ENCODE measurements around the gene HOXB7.

GRCh38 chr17:48594538-48595277 is 16.1 kb downstream of the HOXB7 start:
- TF ChIP-seq BHLHE40 (IDR thresholded peaks at IDR 0.05; ENCODE audit: borderline replicate concordance) = no peak
- TF ChIP-seq ZNF384 (IDR thresholded peaks at IDR 0.05) = no peak
- TF ChIP-seq FOXM1 (IDR thresholded peaks at IDR 0.05; ENCODE audit: borderline replicate concordance) = no peak
- TF ChIP-seq SP1 (IDR thresholded peaks at IDR 0.05) = no peak
- no peak for TF ChIP-seq L3MBTL2 (conservative IDR thresholded peaks at IDR 0.05)
- TF ChIP-seq LEF1 (IDR thresholded peaks at IDR 0.05; ENCODE audit: borderline replicate concordance) = 0 out of 2 replicates have a peak, but pooled peaks have one; percentile 65
- no peak for TF ChIP-seq FOXK2 (IDR thresholded peaks at IDR 0.05)
- no peak for TF ChIP-seq SUZ12 (IDR thresholded peaks at IDR 0.05)
- 0 out of 2 replicates have a peak, but pooled peaks have one; percentile 75 for TF ChIP-seq HDGF (IDR thresholded peaks at IDR 0.05; ENCODE audit: borderline replicate concordance)
- no peak for TF ChIP-seq CTBP1 (IDR thresholded peaks at IDR 0.05; ENCODE audit: borderline replicate concordance)
- TF ChIP-seq, protein P1, sequence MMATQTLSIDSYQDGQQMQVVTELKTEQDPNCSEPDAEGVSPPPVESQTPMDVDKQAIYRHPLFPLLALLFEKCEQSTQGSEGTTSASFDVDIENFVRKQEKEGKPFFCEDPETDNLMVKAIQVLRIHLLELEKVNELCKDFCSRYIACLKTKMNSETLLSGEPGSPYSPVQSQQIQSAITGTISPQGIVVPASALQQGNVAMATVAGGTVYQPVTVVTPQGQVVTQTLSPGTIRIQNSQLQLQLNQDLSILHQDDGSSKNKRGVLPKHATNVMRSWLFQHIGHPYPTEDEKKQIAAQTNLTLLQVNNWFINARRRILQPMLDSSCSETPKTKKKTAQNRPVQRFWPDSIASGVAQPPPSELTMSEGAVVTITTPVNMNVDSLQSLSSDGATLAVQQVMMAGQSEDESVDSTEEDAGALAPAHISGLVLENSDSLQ (IDR thresholded peaks at IDR 0.05) = no peak
- TF ChIP-seq ARNT (IDR thresholded peaks at IDR 0.05) = no peak
- no peak for TF ChIP-seq ELF4 (IDR thresholded peaks at IDR 0.05)
- no peak for TF ChIP-seq TARDBP (IDR thresholded peaks at IDR 0.05)

Data from HEK293T (cell line).